Fibroblast of lung (primary cell): ENCODE results near the gene SLC9A3. TPM values are rescaled to one million over a fixed set of nuclear protein-coding genes. Genes with fewer than 3 reads are reported as not detected.

ENCODE experiments used
- DNase-seq, 2 donors: peaks; one replicate each; pipeline versions ENCODE4 v3.0.0 to v3.0.0-alpha.2; 2010; ENCODE audit warnings: low read depth in 2 of 2
- H2AFZ ChIP-seq: 2 replicates; pipeline ENCODE4 v1.5.1; 2012; ENCODE audit warnings: low read length, control low read depth, inconsistent platforms
- H3K27ac ChIP-seq: 2 replicates; pipeline ENCODE4 v1.5.1; 2011; ENCODE audit warnings: low read length, control low read depth; ENCODE audit not compliant: insufficient read depth
- H3K27me3 ChIP-seq: 2 replicates; pipeline ENCODE4 v1.5.1; 2011; ENCODE audit warnings: mild to moderate bottlenecking, low read length; ENCODE audit not compliant: control insufficient read depth, insufficient read depth
- H3K36me3 ChIP-seq: 2 replicates; pipeline ENCODE4 v1.5.1; 2011; ENCODE audit warnings: low read length; ENCODE audit not compliant: control insufficient read depth, insufficient read depth
- H3K4me1 ChIP-seq: 2 replicates; pipeline ENCODE4 v1.5.1; 2011; ENCODE audit warnings: low read length; ENCODE audit not compliant: control insufficient read depth, insufficient read depth; ENCODE audit errors: extremely low read depth
- H3K4me2 ChIP-seq: 2 replicates; pipeline ENCODE4 v1.5.1; 2011; ENCODE audit warnings: low read length, control low read depth; ENCODE audit not compliant: insufficient read depth; ENCODE audit errors: extremely low read depth
- H3K4me3 ChIP-seq, 4 experiments: fragments of 200-600 bp in 1 of 4; sonication (generic) in 1 of 4; replicated peaks in 1 of 4; 2 replicates each; pipeline ENCODE4 v1.5.1; 2011 to 2016; ENCODE audit warnings: low read length in 4 of 4, low read depth in 3 of 4, mild to moderate bottlenecking in 3 of 4, control low read depth in 2 of 4, inconsistent platforms in 1 of 4, mixed read lengths in 1 of 4; ENCODE audit not compliant: insufficient read depth in 1 of 4; ENCODE audit errors: control extremely low read depth in 1 of 4
- H3K79me2 ChIP-seq: 2 replicates; pipeline ENCODE4 v1.5.1; 2012; ENCODE audit warnings: mild to moderate bottlenecking, low read length, inconsistent platforms; ENCODE audit not compliant: control insufficient read depth, insufficient read depth
- H3K9ac ChIP-seq: 2 replicates; pipeline ENCODE4 v1.5.1; 2011; ENCODE audit warnings: mild to moderate bottlenecking, low read length, control low read depth; ENCODE audit not compliant: insufficient read depth
- H3K9me3 ChIP-seq: 2 replicates; pipeline ENCODE4 v1.5.1; 2012; ENCODE audit warnings: low read depth, low read length; ENCODE audit not compliant: control insufficient read depth, insufficient read depth
- H4K20me1 ChIP-seq: 2 replicates; pipeline ENCODE4 v1.5.1; 2011; ENCODE audit warnings: low read length; ENCODE audit not compliant: control insufficient read depth, insufficient read depth; ENCODE audit errors: extremely low read depth
- EZH2 ChIP-seq: IDR thresholded peaks from 2 replicates; pipeline ENCODE4 v1.5.1; 2012; ENCODE audit warnings: low read length, control low read depth, mild to moderate bottlenecking; ENCODE audit errors: missing control alignments
- polyA plus RNA-seq, 2 donors: library from polyadenylated mRNA; depleted of rRNA in 1 of 2; stranded (reverse) in 1 of 2; unstranded in 1 of 2; fragments of >200 nt; gene quantifications; 2 replicates each; pipeline ENCODE4 v1.2.1, GENCODE V29; 2011 to 2012; ENCODE audit warnings: missing spikeins in 1 of 2
- total RNA-seq: library from RNA; depleted of rRNA; stranded (reverse); fragments of >200 nt; gene quantifications from 2 replicates; pipeline ENCODE4 v1.2.1, GENCODE V29; 2014
- TF ChIP-seq, protein P1 (sequence below), 2 donors: IDR thresholded peaks in 1 of 2; conservative IDR thresholded peaks in 1 of 2; 1 replicate in 1 of 2; 2 replicates in 1 of 2; pipeline ENCODE4 v1.5.1; 2011 to 2012; ENCODE audit warnings: low read length in 2 of 2, control low read depth in 1 of 2, inconsistent platforms in 1 of 2, low read depth in 1 of 2, mild to moderate bottlenecking in 1 of 2

Gene SLC9A3
- total and polyA plus RNA-seq, 2 donors (not counting 1 experiment from before 2014, with no cell fraction given), result 0.50 to 0.84 TPM

- no peak overlapping the region for H3K4me3 ChIP-seq
- H3K27ac ChIP-seq, result no peak overlapping the region
- no peak for DNase-seq
- no peaks in the 10 kb centered on the region for H3K79me2 ChIP-seq
- H4K20me1 ChIP-seq, result no peaks in the 10 kb centered on the region
- H3K9me3 ChIP-seq, result no peaks in the 10 kb centered on the region
- peaks cover 21% of the 10 kb centered on the region for H3K36me3 ChIP-seq
- H3K27me3 ChIP-seq, result no peaks in the 10 kb centered on the region
- no peaks in the 10 kb centered on the region for H3K4me1 ChIP-seq
- no peak overlapping the region for H3K9ac ChIP-seq
- no peak overlapping the region for H3K4me2 ChIP-seq
- H2AFZ ChIP-seq, result no peak overlapping the region
- no peak for TF ChIP-seq EZH2
- TF ChIP-seq, protein P1, sequence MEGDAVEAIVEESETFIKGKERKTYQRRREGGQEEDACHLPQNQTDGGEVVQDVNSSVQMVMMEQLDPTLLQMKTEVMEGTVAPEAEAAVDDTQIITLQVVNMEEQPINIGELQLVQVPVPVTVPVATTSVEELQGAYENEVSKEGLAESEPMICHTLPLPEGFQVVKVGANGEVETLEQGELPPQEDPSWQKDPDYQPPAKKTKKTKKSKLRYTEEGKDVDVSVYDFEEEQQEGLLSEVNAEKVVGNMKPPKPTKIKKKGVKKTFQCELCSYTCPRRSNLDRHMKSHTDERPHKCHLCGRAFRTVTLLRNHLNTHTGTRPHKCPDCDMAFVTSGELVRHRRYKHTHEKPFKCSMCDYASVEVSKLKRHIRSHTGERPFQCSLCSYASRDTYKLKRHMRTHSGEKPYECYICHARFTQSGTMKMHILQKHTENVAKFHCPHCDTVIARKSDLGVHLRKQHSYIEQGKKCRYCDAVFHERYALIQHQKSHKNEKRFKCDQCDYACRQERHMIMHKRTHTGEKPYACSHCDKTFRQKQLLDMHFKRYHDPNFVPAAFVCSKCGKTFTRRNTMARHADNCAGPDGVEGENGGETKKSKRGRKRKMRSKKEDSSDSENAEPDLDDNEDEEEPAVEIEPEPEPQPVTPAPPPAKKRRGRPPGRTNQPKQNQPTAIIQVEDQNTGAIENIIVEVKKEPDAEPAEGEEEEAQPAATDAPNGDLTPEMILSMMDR (conservative IDR thresholded peaks at IDR 0.05 in 1 of 2, IDR thresholded peaks at IDR 0.05 in 1 of 2; ENCODE audit: low read depth in 1 of 2, low read length in 2 of 2), result no peak
Observed at GRCh38 chr5:423626-424261, 100.5 kb downstream of the SLC9A3 start.

DNA sequence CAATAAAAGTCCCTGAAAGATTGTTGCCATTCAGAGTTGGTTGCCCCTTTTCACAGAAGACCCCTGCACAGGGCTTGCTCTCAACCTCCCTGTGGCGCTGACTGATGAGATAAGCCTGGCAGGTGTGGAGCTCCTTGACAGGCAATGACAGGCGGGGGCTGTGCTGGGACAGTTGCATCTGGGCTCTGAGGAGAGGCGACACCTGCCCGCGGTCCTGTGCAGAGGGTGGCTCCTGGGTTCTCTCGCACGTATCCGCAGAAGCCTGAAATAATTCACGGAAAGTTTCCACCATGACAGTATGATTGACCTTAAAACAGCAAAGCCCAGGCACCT lies 101.0 kb downstream of the SLC9A3 start:
- Histone ChIP-seq H3K79me2 (no peaks in the 10 kb centered on the region), H3K27me3 (no peaks in the 10 kb centered on the region), H3K9ac (no peak overlapping the region), H4K20me1 (no peaks in the 10 kb centered on the region), H3K36me3 (peaks cover 18% of the 10 kb centered on the region), H3K4me3 (no peak overlapping the region), H2AFZ (no peak overlapping the region), H3K4me1 (no peaks in the 10 kb centered on the region), H3K27ac (no peak overlapping the region), H3K9me3 (no peaks in the 10 kb centered on the region), H3K4me2 (no peak overlapping the region)
- no peak for DNase-seq
- TF ChIP-seq EZH2, result no peak
- TF ChIP-seq, protein P1 (conservative IDR thresholded peaks at IDR 0.05 in 1 of 2, IDR thresholded peaks at IDR 0.05 in 1 of 2; ENCODE audit: low read depth in 1 of 2, low read length in 2 of 2), result no peak

GRCh38 chr5:422323-423232 lies 101.7 kb downstream of the SLC9A3 start:
- TF ChIP-seq, protein P1 (conservative IDR thresholded peaks at IDR 0.05 in 1 of 2, IDR thresholded peaks at IDR 0.05 in 1 of 2; ENCODE audit: low read depth in 1 of 2, low read length in 2 of 2), result no peak
- no peak for TF ChIP-seq EZH2
- H3K4me3 ChIP-seq, result no peak overlapping the region
- H3K4me1 ChIP-seq, result no peaks in the 10 kb centered on the region
- no peaks in the 10 kb centered on the region for H3K27me3 ChIP-seq
- H3K27ac ChIP-seq, result no peak overlapping the region
- peaks cover 17% of the 10 kb centered on the region for H3K36me3 ChIP-seq
- no peak overlapping the region for H2AFZ ChIP-seq
- H3K4me2 ChIP-seq, result no peak overlapping the region
- no peaks in the 10 kb centered on the region for H4K20me1 ChIP-seq
- no peak for DNase-seq
- H3K79me2 ChIP-seq, result no peaks in the 10 kb centered on the region
- no peaks in the 10 kb centered on the region for H3K9me3 ChIP-seq
- H3K9ac ChIP-seq, result no peak overlapping the region
